WTC11 (cell line): ENCODE measurements around the gene VPS35L. TPM values are rescaled to one million over a fixed set of nuclear protein-coding genes. Genes with fewer than 3 reads are reported as not detected.

Source experiments
- ATAC-seq: fragments of 200-7000 bp; cut with Tn5 transposase; 2 replicates; pipeline ENCODE4 v1.10.0; 2021; ENCODE audit warnings: mild to moderate bottlenecking, moderate library complexity
- CTCF ChIA-PET: fragments of 300-600 bp; sonication (Branson Sonifier 250); formaldehyde crosslinking; loops from one replicate; lab custom pipeline; 2021; ENCODE audit warnings: antibody characterized with exemption; lab: Charles Lee
- POLR2A ChIA-PET: fragments of 350-600 bp; sonication (Branson Sonifier 250); formaldehyde crosslinking; loops from one replicate; lab custom pipeline; 2021; ENCODE audit warnings: antibody characterized with exemption; lab: Charles Lee
- DNase-seq: peaks from one replicate; pipeline ENCODE4 v3.0.0; 2021; ENCODE audit warnings: low spot score
- H3K27ac Mint-ChIP-seq: 2 replicates; pipeline ENCODE4 v1.8.0; 2021; ENCODE audit warnings: mixed read lengths
- H3K27me3 Mint-ChIP-seq: 2 replicates; pipeline ENCODE4 v1.8.0; 2021; ENCODE audit warnings: low read depth, mild to moderate bottlenecking, moderate library complexity, mixed read lengths
- H3K36me3 Mint-ChIP-seq: 2 replicates; pipeline ENCODE4 v1.8.0; 2021; ENCODE audit warnings: mixed read lengths
- H3K4me1 Mint-ChIP-seq: 2 replicates; pipeline ENCODE4 v1.8.0; 2022; ENCODE audit warnings: mixed read lengths
- H3K4me3 Mint-ChIP-seq: 2 replicates; pipeline ENCODE4 v1.8.0; 2021; ENCODE audit warnings: mild to moderate bottlenecking, moderate library complexity, mixed read lengths
- H3K9me3 Mint-ChIP-seq: 2 replicates; pipeline ENCODE4 v1.8.0; 2021; ENCODE audit warnings: mixed read lengths
- CREB1 ChIP-seq: sonication (generic); formaldehyde crosslinking; IDR thresholded peaks from 2 replicates; pipeline ENCODE4 v1.8.0; 2023; ENCODE audit warnings: mild to moderate bottlenecking, missing genetic modification reagents
- EMX1 ChIP-seq: fragments of 250-450 bp; sonication (Bioruptor Pico); IDR thresholded peaks from 2 replicates; pipeline ENCODE4 v1.8.0; 2021; ENCODE audit warnings: mild to moderate bottlenecking
- ESRRA ChIP-seq: sonication (generic); formaldehyde crosslinking; IDR thresholded peaks from 2 replicates; pipeline ENCODE4 v1.8.1; 2022; ENCODE audit warnings: mild to moderate bottlenecking, missing genetic modification reagents, borderline replicate concordance
- GRHL2 ChIP-seq: fragments of 250-450 bp; sonication (Bioruptor Pico); IDR thresholded peaks from 2 replicates; pipeline ENCODE4 v1.8.0; 2022; ENCODE audit warnings: mild to moderate bottlenecking, moderate library complexity; ENCODE audit not compliant: insufficient replicate concordance, severe bottlenecking
- JAZF1 ChIP-seq: fragments of 250-450 bp; sonication (Bioruptor Pico); IDR thresholded peaks from 2 replicates; pipeline ENCODE4 v1.9.0; 2021; ENCODE audit warnings: moderate library complexity, mild to moderate bottlenecking, inconsistent platforms
- NFYB ChIP-seq: sonication (generic); formaldehyde crosslinking; conservative IDR thresholded peaks from 2 replicates; pipeline ENCODE4 v1.8.0; 2022; ENCODE audit warnings: low read depth, missing genetic modification reagents
- NR1H2 ChIP-seq: sonication (generic); formaldehyde crosslinking; IDR thresholded peaks from 2 replicates; pipeline ENCODE4 v1.9.0; 2021; ENCODE audit warnings: mild to moderate bottlenecking, moderate library complexity, missing genetic modification reagents
- NR3C1 ChIP-seq: sonication (generic); formaldehyde crosslinking; conservative IDR thresholded peaks from 2 replicates; pipeline ENCODE4 v1.8.1; 2023; ENCODE audit warnings: low read depth, mild to moderate bottlenecking, missing genetic modification reagents
- RORB ChIP-seq: fragments of 250-450 bp; sonication (Bioruptor Pico); IDR thresholded peaks from 2 replicates; pipeline ENCODE4 v1.9.0; 2021; ENCODE audit warnings: mild to moderate bottlenecking
- ZNF121 ChIP-seq: sonication (generic); formaldehyde crosslinking; IDR thresholded peaks from 2 replicates; pipeline ENCODE4 v1.8.0; 2023; ENCODE audit warnings: missing genetic modification reagents
- ZNF219 ChIP-seq: sonication (generic); formaldehyde crosslinking; IDR thresholded peaks from 2 replicates; pipeline ENCODE4 v1.8.0; 2023; ENCODE audit warnings: missing genetic modification reagents, mild to moderate bottlenecking, borderline replicate concordance
- ZNF263 ChIP-seq: sonication (generic); formaldehyde crosslinking; IDR thresholded peaks from 2 replicates; pipeline ENCODE4 v1.8.1; 2022; ENCODE audit warnings: low read depth, mild to moderate bottlenecking, moderate library complexity, missing genetic modification reagents
- total RNA-seq: library from RNA; stranded (reverse); gene quantifications from 3 replicates; pipeline ENCODE4 v1.2.3, GENCODE V29; 2021
- TF ChIP-seq, protein P1 (sequence below): sonication (generic); formaldehyde crosslinking; IDR thresholded peaks from 2 replicates; pipeline ENCODE4 v1.8.1; 2023; ENCODE audit warnings: mild to moderate bottlenecking, missing genetic modification reagents
- TF ChIP-seq, protein P2 (sequence below): sonication (generic); formaldehyde crosslinking; IDR thresholded peaks from 2 replicates; pipeline ENCODE4 v1.8.1; 2022; ENCODE audit warnings: low read depth, missing genetic modification reagents, borderline replicate concordance
- TF ChIP-seq, protein P3 (sequence below): sonication (generic); formaldehyde crosslinking; conservative IDR thresholded peaks from 2 replicates; pipeline ENCODE4 v1.8.1; 2022; ENCODE audit warnings: mild to moderate bottlenecking, missing genetic modification reagents
- TF ChIP-seq, protein P4 (sequence below): sonication (generic); formaldehyde crosslinking; IDR thresholded peaks from 2 replicates; pipeline ENCODE4 v1.8.1; 2023; ENCODE audit warnings: mild to moderate bottlenecking, missing genetic modification reagents, borderline replicate concordance
- TF ChIP-seq, protein P5 (sequence below): sonication (generic); formaldehyde crosslinking; IDR thresholded peaks from 2 replicates; pipeline ENCODE4 v1.8.0; 2022; ENCODE audit warnings: mild to moderate bottlenecking, missing genetic modification reagents
- TF ChIP-seq, protein P6 (sequence below): sonication (generic); formaldehyde crosslinking; IDR thresholded peaks from 2 replicates; pipeline ENCODE4 v1.8.0; 2022; ENCODE audit warnings: mild to moderate bottlenecking, missing genetic modification reagents

VPS35L gene
- total RNA-seq, 1 experiment from 2014 or later = 59.7 TPM

DNA sequence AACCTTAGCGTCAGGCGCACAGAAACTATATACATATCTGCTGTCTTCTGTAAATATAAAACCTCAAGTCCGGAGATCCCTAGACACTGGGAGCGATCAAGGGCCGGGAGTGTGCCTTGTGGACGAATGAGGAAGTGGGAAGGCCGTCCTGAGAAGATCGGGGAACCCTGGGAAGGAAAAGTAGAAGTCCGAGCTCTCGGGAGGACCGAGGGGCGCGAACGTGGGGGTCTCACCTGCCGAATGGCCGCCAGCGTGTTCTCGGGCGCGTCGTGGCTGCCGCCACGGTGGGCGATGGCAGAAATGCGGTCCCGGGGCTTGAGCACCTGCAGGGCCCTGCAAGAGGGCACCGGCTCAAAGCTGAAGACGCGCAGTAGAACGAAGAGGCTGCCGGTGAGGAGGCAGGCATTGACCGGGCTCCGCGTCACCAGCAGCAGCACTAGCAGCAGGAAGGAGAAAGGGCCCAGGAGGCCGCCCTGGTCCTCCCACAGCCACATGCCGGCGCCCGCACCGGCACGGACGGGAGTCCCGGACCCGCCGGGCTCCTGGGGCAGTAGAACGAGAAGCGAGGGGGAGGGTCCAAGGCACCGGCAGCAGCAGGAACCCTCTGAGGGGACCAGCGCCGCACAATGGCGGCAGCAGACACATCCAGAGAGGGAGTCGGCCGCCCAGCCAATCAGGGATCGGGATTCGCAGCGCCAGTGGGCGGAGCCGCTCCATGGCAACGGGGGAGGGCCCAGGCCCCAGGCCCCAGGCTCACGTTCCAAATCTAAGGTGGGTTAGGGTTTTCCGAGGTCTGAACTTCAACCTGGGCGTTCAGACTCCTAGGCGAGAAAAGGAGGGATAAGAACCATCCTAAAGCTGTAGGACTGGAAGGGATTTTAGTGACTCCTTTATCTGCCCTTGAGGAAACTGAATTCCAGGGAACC, 33.8 kb upstream of the VPS35L start, which contains the start of gene GDE1 (continued):
- TF ChIP-seq, protein P1, sequence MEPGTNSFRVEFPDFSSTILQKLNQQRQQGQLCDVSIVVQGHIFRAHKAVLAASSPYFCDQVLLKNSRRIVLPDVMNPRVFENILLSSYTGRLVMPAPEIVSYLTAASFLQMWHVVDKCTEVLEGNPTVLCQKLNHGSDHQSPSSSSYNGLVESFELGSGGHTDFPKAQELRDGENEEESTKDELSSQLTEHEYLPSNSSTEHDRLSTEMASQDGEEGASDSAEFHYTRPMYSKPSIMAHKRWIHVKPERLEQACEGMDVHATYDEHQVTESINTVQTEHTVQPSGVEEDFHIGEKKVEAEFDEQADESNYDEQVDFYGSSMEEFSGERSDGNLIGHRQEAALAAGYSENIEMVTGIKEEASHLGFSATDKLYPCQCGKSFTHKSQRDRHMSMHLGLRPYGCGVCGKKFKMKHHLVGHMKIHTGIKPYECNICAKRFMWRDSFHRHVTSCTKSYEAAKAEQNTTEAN (CRISPR knock-in tag) = no peak
- TF ChIP-seq NFYB (CRISPR knock-in tag) (peak; percentile 17), ZNF219 (CRISPR knock-in tag) (0 out of 2 replicates have a peak, but pooled peaks have one; percentile 78)
- TF ChIP-seq, protein P2, sequence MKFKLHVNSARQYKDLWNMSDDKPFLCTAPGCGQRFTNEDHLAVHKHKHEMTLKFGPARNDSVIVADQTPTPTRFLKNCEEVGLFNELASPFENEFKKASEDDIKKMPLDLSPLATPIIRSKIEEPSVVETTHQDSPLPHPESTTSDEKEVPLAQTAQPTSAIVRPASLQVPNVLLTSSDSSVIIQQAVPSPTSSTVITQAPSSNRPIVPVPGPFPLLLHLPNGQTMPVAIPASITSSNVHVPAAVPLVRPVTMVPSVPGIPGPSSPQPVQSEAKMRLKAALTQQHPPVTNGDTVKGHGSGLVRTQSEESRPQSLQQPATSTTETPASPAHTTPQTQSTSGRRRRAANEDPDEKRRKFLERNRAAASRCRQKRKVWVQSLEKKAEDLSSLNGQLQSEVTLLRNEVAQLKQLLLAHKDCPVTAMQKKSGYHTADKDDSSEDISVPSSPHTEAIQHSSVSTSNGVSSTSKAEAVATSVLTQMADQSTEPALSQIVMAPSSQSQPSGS = no peak
- TF ChIP-seq, all 79 proteins: peak for 15

DNA sequence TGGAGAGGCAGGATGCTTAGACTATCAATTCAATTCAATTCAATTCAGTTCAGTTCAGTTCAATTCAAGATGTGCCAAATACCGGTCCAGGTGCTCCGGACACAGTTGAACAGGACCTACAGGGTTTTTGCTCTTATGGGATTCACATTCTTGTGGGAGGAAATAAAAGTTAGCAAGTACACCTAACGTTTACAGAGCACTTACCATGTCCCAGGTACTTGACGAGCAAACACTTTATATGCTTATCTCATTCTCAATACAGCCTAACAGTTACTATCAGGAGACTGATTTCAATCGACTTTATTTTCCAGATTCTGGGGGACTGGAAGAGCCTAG, 33.1 kb upstream of the VPS35L start:
- peaks cover 4% of the 10 kb centered on the region for H3K36me3 Mint-ChIP-seq
- POLR2A ChIA-PET = no interaction called here
- H3K4me1 Mint-ChIP-seq = peaks cover 49% of the 10 kb centered on the region
- H3K9me3 Mint-ChIP-seq = no peaks in the 10 kb centered on the region
- DNase-seq (no peak), ATAC-seq (no peak)
- no peaks in the 10 kb centered on the region for H3K27me3 Mint-ChIP-seq
- peak overlapping the region; percentile 93 for H3K4me3 Mint-ChIP-seq
- CTCF ChIA-PET = interaction anchor here (1.3 to 2.1 kb wide), 3 partner anchors 20 to 437 kb away, joined by 3 to 13 read pairs (median 5); partner anchors contain the start of gene VPS35L
- peak overlapping the region; percentile 94 for H3K27ac Mint-ChIP-seq
- TF ChIP-seq NR3C1 (no peak), NR1H2 (CRISPR knock-in tag) (no peak), EMX1 (CRISPR knock-in tag) (no peak), GRHL2 (no peak), JAZF1 (CRISPR knock-in tag) (no peak), RORB (CRISPR knock-in tag) (no peak), ESRRA (CRISPR knock-in tag) (no peak), ZNF121 (CRISPR knock-in tag) (no peak), CREB1 (CRISPR knock-in tag) (no peak), ZNF263 (no peak)
- TF ChIP-seq, protein P3, sequence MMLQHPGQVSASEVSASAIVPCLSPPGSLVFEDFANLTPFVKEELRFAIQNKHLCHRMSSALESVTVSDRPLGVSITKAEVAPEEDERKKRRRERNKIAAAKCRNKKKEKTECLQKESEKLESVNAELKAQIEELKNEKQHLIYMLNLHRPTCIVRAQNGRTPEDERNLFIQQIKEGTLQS = no peak
- TF ChIP-seq, protein P4, sequence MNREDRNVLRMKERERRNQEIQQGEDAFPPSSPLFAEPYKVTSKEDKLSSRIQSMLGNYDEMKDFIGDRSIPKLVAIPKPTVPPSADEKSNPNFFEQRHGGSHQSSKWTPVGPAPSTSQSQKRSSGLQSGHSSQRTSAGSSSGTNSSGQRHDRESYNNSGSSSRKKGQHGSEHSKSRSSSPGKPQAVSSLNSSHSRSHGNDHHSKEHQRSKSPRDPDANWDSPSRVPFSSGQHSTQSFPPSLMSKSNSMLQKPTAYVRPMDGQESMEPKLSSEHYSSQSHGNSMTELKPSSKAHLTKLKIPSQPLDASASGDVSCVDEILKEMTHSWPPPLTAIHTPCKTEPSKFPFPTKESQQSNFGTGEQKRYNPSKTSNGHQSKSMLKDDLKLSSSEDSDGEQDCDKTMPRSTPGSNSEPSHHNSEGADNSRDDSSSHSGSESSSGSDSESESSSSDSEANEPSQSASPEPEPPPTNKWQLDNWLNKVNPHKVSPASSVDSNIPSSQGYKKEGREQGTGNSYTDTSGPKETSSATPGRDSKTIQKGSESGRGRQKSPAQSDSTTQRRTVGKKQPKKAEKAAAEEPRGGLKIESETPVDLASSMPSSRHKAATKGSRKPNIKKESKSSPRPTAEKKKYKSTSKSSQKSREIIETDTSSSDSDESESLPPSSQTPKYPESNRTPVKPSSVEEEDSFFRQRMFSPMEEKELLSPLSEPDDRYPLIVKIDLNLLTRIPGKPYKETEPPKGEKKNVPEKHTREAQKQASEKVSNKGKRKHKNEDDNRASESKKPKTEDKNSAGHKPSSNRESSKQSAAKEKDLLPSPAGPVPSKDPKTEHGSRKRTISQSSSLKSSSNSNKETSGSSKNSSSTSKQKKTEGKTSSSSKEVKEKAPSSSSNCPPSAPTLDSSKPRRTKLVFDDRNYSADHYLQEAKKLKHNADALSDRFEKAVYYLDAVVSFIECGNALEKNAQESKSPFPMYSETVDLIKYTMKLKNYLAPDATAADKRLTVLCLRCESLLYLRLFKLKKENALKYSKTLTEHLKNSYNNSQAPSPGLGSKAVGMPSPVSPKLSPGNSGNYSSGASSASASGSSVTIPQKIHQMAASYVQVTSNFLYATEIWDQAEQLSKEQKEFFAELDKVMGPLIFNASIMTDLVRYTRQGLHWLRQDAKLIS (CRISPR knock-in tag) = no peak
- TF ChIP-seq, protein P5, sequence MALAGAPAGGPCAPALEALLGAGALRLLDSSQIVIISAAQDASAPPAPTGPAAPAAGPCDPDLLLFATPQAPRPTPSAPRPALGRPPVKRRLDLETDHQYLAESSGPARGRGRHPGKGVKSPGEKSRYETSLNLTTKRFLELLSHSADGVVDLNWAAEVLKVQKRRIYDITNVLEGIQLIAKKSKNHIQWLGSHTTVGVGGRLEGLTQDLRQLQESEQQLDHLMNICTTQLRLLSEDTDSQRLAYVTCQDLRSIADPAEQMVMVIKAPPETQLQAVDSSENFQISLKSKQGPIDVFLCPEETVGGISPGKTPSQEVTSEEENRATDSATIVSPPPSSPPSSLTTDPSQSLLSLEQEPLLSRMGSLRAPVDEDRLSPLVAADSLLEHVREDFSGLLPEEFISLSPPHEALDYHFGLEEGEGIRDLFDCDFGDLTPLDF (CRISPR knock-in tag) = no peak
- TF ChIP-seq, protein P2 = no peak
- TF ChIP-seq, protein P6, sequence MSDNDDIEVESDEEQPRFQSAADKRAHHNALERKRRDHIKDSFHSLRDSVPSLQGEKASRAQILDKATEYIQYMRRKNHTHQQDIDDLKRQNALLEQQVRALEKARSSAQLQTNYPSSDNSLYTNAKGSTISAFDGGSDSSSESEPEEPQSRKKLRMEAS (CRISPR knock-in tag) = no peak
- TF ChIP-seq, all 79 proteins: peak for 0
